HG03103 (cell line): ENCODE data around the gene CLEC1B.
A peak's percentile ranks its signal among the peaks of the same experiment; 100 is the strongest.
"Not testable (repeated sequence)": the region's sequence is repeated elsewhere in the genome, so short reads cannot be mapped to it uniquely, and the experiment has no call there.

Source experiments
- ATAC-seq: cut with Tn5 transposase; IDR thresholded peaks from one replicate; pipeline ENCODE4 v1.9.1; 2021; ENCODE audit warnings: low read depth; ENCODE audit not compliant: unreplicated experiment

Gene CLEC1B

DNA sequence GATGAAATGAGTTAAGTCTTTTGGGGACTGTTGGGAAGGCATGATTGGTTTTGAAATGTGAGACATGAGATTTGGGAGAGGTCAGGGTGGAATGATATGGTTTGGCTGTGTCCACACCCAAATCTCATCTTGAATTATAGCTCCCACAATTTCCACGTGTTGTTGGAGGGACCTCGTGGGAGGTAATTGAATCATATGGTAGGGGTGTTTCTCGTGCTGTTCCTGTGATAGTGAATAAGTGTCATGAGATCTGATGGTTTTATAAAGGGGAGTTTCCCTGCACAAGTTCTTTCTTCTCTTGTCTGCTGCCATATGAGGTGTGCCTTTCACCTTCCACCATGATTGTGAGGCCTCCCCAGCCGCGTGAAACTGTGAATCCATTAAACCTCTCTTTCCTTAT is 22.3 kb downstream of the CLEC1B start:
- ATAC-seq, result not testable (repeated sequence)

DNA sequence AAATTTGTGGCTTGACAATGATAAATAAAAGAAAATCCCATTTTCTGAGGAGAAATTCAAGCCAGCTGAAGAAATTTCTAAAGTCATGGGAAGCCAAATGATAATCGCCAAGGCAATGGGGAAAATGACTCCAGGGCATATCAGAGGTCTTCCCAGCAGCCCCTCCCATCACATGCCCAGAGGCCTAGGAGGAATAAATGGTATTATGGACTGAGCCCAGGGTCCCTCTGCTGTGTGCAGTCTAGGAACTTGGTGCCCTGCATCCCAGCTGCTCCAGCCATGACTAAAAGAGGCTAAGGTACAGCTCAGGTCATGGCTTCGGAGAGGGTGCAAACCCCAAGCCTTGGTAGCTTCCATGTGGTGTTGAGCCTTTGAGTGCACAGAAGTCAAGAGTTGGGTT is 23.3 kb downstream of the CLEC1B start:
- no peak for ATAC-seq

DNA sequence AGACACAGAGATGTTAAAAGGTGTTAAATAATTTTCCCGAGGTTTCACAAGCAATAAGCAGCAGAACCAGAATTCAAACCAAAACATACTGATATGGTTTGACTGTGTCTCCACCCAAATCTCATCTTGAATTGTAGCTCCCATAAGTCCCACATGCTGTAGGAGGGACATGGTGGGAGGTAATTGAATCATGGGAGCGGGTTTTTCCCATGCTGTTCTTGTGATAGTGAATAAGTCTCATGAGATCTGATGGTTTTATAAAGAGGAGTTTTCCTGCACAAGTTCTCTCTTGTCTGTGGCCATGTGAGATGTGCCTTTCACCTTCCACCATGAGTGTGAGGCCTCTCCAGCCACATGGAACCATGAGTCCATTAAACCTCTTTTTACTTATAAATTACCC is 24.2 kb downstream of the CLEC1B start:
- not testable (repeated sequence) for ATAC-seq

DNA sequence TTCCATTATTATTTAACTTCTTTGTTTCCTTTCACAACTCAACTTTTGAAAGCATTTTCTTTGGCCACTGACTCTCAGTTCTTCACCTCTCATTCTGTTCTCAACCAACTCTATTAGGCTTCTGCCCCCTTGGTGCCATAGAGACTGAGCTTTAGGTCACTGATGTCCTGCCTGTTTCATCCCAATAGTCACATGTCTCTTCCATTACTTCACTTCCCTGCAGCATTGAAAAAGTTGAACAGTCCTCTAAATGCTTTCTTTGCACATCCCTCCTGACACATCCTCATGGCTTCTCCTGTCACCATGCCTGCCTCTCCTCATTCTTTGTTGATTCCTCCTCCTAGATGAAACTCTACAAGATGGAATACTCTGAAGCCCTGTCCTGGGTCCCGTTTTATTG is 25.0 kb downstream of the CLEC1B start:
- ATAC-seq, result no peak

DNA sequence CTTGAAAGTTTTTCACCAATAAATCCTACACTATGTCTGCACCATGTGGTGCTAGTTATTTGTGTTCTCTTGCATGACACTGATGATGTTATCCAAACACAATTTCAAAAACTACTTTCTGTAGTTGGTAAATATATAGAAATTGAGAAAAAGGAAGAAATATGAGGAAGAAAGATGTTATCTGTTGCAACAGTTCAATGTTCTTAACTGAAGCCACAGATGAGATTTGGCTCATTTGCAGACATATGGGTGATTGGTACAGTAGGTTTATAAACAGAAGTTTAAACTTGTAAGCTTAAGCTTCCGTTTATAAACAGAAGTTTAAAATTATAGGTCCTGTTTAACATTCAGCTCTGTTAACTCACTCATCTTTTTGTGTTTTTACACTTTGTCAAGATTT is 27.7 kb downstream of the CLEC1B start, which contains the start of gene CLEC12A:
CLEC12A (plus strand) TSS at position 229 of the 400 bp plus-strand sequence. CDS start 188 bp downstream, outside the sequence.
- ATAC-seq, result no peak

DNA sequence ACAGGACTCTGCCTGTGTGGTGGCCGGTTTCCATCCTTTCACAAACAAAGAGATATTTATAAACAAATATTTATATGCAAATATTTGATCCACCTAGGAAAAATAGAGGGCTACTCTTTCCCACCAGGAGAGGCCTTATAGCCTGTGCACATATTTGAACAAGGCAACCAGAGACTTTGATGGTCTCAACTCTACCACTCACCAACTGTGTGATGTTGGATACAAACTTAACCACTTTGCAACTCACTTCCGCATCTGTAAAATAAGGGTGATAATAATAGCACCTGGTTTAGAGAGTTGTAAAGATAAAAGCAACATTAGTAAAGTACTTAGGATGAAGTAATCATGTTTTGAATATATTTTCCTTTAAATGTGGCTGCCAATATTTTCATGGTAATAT is 29.2 kb downstream of the CLEC1B start:
- no peak for ATAC-seq

DNA sequence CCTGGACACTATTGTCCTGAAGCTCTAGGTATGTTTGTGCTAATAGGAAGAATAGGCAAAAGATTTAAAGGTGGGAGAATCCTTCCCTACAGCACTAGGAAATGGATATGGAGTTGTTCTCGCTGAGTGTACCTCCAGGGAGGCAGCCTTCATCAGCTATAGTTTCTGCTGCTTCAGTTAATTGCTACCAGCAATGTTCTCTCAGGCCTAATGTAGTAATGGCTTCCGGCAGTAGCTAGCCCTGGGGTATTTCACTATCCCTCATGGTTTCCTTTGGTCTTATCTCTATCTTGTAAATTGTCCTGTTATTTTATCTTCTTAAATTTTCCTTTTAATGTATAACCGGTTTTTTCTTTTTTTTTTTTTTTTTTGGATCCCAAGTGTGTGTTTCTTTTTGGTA is 37.0 kb downstream of the CLEC1B start:
- no peak for ATAC-seq

DNA sequence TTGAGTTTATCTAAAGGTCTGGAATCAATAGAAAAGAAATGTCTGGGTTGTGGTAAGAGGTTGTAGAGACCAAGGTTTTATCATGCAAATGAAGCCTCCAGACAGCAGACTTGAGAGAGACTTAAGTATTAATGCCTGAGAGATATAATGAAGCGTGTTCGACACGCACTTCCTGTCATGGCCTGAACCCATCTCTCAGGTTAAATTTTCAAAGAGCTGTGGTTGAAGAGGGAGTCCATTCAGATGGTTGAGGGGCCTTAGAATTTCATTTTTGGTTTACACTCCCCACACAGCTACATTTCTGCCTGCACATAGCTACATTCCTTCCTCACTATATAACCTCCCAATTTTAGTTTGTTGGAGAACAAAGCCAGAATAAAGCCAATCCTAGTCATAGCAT is 37.8 kb downstream of the CLEC1B start:
- no peak for ATAC-seq

DNA sequence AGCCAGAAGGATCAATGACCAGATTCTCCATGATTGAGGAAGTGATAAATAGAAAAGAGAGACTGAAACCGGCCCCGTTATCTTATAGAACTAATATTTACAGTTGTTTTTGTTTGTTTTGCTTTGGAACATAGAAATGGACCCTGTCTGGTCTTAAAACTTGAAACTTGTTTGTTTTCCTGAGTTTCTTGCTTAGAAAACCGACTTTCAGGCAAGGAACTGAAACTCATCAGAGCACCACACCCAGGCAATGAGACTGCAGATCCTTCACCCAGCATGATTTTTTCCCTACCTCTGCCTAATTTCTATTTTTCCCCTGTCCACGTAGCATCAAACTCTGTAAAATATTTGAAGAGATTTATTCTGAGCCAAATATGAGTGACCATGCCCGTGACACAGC is 38.3 kb downstream of the CLEC1B start:
- no peak for ATAC-seq

DNA sequence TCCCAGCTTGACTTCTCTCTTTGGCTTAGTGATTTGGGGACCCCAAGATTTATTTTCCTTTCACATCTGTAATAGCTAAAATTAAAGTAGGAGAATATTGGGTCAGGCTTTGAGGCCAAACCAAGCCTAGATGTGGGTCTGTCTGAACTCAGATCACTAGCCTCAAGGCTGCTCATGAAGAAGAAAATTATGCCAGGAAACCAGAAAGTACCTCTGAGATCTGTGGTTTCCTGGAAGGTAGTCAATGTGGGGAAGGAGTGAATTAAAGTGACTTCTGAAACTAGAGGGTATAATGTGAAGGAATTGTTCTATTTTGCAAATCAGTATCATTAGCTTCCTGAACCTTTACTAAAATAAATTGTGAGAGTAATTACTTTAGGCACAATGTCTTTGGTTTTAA is 41.1 kb downstream of the CLEC1B start:
- ATAC-seq, result no peak

DNA sequence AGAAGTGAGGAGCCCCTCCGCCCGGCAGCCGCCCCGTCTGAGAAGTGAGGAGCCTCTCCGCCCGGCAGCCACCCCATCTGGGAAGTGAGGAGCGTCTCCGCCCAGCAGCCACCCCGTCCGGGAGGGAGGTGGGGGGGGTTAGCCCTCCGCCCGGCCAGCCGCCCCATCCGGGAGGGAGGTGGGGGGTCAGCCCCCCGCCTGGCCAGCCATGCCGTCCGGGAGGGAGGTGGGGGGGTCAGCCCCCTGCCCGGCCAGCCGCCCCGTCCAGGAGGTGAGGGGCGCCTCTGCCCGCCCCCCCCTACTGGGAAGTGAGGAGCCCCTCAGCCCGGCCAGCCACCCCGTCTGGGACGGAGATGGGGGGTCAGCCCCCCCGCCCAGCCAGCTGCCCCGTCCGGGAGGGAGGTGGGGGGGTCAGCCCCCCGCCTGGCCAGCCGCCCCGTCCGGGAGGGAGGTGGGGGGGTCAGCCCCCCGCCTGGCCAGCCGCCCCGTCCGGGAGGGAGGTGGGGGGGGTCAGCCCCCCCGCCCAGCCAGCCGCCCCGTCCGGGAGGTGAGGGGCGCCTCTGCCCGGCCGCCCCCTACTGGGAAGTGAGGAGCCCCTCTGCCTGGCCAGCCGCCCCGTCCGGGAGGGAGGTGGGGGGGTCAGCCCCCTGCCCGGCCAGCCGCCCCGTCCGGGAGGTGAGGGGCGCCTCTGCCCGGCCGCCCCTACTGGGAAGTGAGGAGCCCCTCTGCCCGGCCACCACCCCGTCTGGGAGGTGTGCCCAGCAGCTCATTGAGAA is 45.8 kb downstream of the CLEC1B start:
- ATAC-seq, result not testable (repeated sequence)

DNA sequence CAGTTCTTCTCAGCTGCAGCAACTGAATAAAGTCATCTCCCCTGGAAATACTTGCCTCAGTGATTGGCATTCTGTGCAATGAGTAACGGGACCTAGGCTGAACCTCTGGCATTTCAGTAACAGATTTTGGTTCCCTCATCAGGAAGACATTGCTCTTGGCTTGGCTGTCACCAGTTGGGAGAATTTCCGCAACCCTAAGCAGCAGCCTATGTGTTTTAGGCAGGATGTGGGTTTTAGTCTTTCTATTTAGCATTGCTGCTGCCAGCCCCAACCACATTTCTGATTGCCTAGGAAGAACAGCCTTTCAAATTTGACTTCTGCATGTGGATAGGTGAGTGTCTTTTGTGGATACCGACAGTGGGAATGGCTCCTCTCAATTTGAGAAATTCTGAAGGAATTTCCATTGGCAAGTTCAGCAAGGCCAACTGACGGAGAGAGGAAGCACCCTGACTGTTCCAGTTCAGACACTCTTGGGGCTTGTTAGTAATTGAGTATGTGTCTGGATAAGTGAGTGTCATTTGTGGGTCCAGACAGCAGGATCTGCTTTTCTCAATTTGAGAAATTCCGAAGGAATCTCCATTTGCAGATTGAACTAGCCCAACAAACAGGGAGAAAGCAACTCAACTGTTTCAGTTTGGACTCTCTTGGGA is 47.8 kb downstream of the CLEC1B start:
- no peak for ATAC-seq

DNA sequence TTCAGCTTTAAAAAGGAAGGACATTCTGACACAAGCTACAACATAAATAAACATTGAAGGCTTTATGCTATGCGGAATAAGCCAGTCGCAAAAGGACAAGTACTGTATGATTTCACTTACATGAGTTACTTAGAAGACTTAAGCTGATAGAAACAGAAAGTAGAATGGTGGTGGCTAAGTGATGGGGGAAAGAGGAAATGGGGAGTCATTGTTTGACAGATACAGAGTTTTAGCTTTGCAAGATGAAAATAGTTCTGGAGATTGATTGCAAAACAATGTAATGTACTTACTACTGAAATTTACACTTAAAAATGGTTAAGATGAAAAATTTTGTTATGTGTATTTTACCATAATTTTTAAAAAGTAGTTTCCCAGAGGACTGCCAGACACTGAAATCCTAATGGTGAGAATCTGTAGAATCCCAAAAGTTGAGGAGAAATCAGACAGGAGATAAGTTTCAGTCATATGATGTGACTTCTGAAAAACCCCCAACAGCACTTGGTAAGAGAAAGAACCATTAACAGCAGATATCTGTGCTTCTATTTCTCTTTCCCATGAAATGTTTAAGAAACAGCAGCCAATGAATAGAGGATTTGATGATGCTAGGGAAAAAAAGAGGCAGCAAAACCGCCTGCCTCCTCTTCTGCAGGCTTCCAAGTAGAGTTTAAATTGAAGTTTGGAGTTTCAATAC is 50.2 kb downstream of the CLEC1B start:
- ATAC-seq, result peak; percentile 98

DNA sequence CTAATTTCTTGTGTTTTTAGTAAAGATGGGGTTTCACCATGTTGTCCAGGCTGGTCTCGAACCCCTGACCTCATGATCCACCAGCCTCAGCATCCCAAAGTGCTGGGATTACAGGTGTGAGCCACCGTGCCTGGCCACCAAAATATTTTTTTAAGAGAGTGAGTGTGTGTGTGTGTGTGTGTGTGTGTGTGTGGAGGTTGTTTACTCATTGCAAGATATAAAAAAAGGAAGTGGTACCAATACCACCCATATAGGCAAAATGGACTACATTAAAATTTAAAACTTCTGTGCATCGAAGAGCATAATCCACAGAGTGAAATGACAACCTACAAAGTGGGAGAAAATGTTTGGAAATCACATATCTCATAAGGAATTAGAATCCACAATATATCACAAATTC is 51.2 kb downstream of the CLEC1B start:
- ATAC-seq, result no peak

DNA sequence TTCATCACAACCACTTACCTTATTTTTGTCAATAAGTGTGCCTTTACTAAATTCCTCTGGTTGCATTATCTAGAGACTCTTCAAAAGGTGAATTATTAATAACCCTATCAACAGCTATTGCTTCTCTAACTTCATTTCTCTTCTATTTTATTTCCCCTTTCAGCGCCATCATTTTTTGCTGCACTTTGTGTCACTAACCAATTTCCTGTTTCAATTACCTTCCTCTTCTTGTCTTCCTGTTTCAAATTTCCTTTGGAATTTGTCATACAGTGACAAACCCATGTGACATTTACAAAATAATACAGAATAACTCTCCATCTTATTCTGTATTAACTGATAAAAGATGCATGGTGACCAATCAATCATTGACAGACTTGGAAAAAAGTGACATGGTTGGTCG is 54.5 kb downstream of the CLEC1B start:
- ATAC-seq, result no peak

DNA sequence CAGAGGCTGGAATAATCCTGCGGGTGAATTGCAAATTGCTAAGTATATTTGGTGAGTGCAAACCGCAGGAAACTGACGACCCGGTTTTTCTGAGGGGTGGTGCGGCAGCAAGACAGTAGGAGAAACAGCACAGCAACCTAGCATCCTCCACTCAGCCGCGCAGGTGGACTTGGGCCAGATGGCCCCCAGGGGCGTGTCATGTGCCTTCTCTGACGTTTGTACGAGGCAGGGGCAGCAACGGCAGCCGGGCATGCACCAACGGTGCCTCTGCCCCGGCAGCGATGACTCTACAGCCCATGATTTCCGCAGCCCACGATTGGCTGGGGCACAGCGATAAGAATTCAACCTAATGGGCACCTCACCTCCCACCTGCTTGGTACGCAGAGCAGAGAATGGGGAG is 55.7 kb downstream of the CLEC1B start:
- ATAC-seq, result no peak
